IMR-90 (cell line): ENCODE data around the gene AMBP. TPM values are rescaled to one million over a fixed set of nuclear protein-coding genes. Genes with fewer than 3 reads are reported as not detected.
A peak's percentile ranks its signal among the peaks of the same experiment; 100 is the strongest.

ENCODE experiments used
- ATAC-seq: fragments of 200-7000 bp; cut with Tn5 transposase; 2 replicates; pipeline ENCODE4 v1.9.1; 2020; ENCODE audit warnings: low read depth, mild to moderate bottlenecking, moderate library complexity
- BruUV-seq: library from RNA; stranded (reverse); fragments of 400-500 nt; replicated peaks from 2 replicates; lab custom pipeline; 2021; lab: Mats Ljungman, UMichigan
- CTCF ChIA-PET: fragments of 300-600 bp; formaldehyde crosslinking; extraction: SDS; loops from one replicate; lab custom pipeline; 2021; ENCODE audit warnings: antibody characterized with exemption; lab: Yijun Ruan, JAX
- POLR2A ChIA-PET: fragments of 300-600 bp; sonication (Branson Sonifier 250); formaldehyde crosslinking; loops from one replicate; lab custom pipeline; 2022; ENCODE audit warnings: antibody characterized with exemption; ENCODE audit not compliant: unreplicated experiment; lab: Charles Lee
- DNase-seq: peaks from one replicate; pipeline ENCODE4 v3.0.0; 2013
- H2AFZ ChIP-seq: replicated peaks from 2 replicates; pipeline ENCODE3; 2013; ENCODE audit warnings: low read length, mild to moderate bottlenecking; ENCODE audit not compliant: poor library complexity
- H2AK5ac ChIP-seq: 2 replicates; pipeline ENCODE4 v1.6.1; 2013; ENCODE audit warnings: low read depth, low read length, inconsistent platforms
- H2AK9ac ChIP-seq: replicated peaks from 2 replicates; pipeline ENCODE3; 2013; ENCODE audit warnings: mild to moderate bottlenecking, low read depth, low read length, moderate library complexity; ENCODE audit not compliant: poor library complexity
- H2BK120ac ChIP-seq: 2 replicates; pipeline ENCODE4 v1.6.1; 2013; ENCODE audit warnings: low read depth, low read length, inconsistent platforms
- H2BK15ac ChIP-seq: 3 replicates; pipeline ENCODE4 v1.6.1; 2013; ENCODE audit warnings: low read depth, low read length, inconsistent platforms
- H2BK20ac ChIP-seq: 2 replicates; pipeline ENCODE4 v1.6.1; 2013; ENCODE audit warnings: low read depth, mild to moderate bottlenecking, inconsistent platforms, low read length, moderate library complexity
- H2BK5ac ChIP-seq: 2 replicates; pipeline ENCODE4 v1.6.1; 2013; ENCODE audit warnings: mild to moderate bottlenecking, low read depth, low read length, inconsistent platforms; ENCODE audit not compliant: poor library complexity, severe bottlenecking
- H3K14ac ChIP-seq: replicated peaks from 2 replicates; pipeline ENCODE4 v1.6.1; 2013; ENCODE audit warnings: low read depth, low read length, inconsistent platforms
- H3K18ac ChIP-seq: 2 replicates; pipeline ENCODE4 v1.6.1; 2013; ENCODE audit warnings: low read depth, low read length, control low read depth
- H3K23ac ChIP-seq: 2 replicates; pipeline ENCODE4 v1.6.1; 2013; ENCODE audit warnings: low read depth, low read length, inconsistent platforms
- H3K27ac ChIP-seq: 2 replicates; pipeline ENCODE4 v1.5.1; 2013; ENCODE audit warnings: mild to moderate bottlenecking, control low read depth, low read length; ENCODE audit not compliant: insufficient read depth
- H3K27me3 ChIP-seq: 2 replicates; pipeline ENCODE4 v1.6.1; 2013; ENCODE audit warnings: low read length; ENCODE audit not compliant: control insufficient read depth, insufficient read depth
- H3K36me3 ChIP-seq: 2 replicates; pipeline ENCODE4 v1.6.1; 2013; ENCODE audit warnings: low read length, mixed read lengths; ENCODE audit not compliant: control insufficient read depth, insufficient read depth
- H3K4ac ChIP-seq: 2 replicates; pipeline ENCODE4 v1.6.1; 2013; ENCODE audit warnings: low read depth, low read length, inconsistent platforms
- H3K4me1 ChIP-seq: 2 replicates; pipeline ENCODE4 v1.6.1; 2013; ENCODE audit warnings: low read length, mixed read lengths; ENCODE audit not compliant: control insufficient read depth, insufficient read depth
- H3K4me2 ChIP-seq: 2 replicates; pipeline ENCODE4 v1.6.1; 2013; ENCODE audit warnings: low read depth, mild to moderate bottlenecking, control low read depth, low read length, moderate library complexity
- H3K4me3 ChIP-seq: 2 replicates; pipeline ENCODE4 v1.5.1; 2013; ENCODE audit warnings: low read depth, mild to moderate bottlenecking, control low read depth, low read length, moderate library complexity; ENCODE audit not compliant: insufficient read depth
- H3K56ac ChIP-seq: 2 replicates; pipeline ENCODE4 v1.6.1; 2013; ENCODE audit warnings: low read length, inconsistent platforms; ENCODE audit not compliant: insufficient read depth; ENCODE audit errors: extremely low read depth
- H3K79me1 ChIP-seq, 2 experiments: 2 replicates each; pipeline ENCODE4 v1.6.1; 2013; ENCODE audit warnings: low read length in 2 of 2, inconsistent platforms in 1 of 2, low read depth in 1 of 2
- H3K9ac ChIP-seq: 2 replicates; pipeline ENCODE4 v1.6.1; 2013; ENCODE audit warnings: low read depth, low read length, control low read depth
- H3K9me1 ChIP-seq: 2 replicates; pipeline ENCODE4 v1.6.1; 2013; ENCODE audit warnings: low read length, inconsistent platforms; ENCODE audit not compliant: insufficient read depth
- H3K9me3 ChIP-seq: 2 replicates; pipeline ENCODE4 v1.6.1; 2013; ENCODE audit warnings: low read length; ENCODE audit not compliant: control insufficient read depth, insufficient read depth
- H4K20me1 ChIP-seq: 2 replicates; pipeline ENCODE4 v1.6.1; 2013; ENCODE audit warnings: low read length, inconsistent platforms; ENCODE audit not compliant: insufficient read depth
- H4K5ac ChIP-seq: 2 replicates; pipeline ENCODE4 v1.6.1; 2013; ENCODE audit warnings: mild to moderate bottlenecking, low read depth, low read length, control low read depth
- H4K8ac ChIP-seq, 2 experiments: 2 replicates each; pipeline ENCODE4 v1.6.1; 2013; ENCODE audit warnings: low read depth in 2 of 2, low read length in 2 of 2, control low read depth in 1 of 2, inconsistent platforms in 1 of 2
- H4K91ac ChIP-seq: 2 replicates; pipeline ENCODE4 v1.6.1; 2013; ENCODE audit warnings: low read depth, low read length, inconsistent platforms; ENCODE audit not compliant: insufficient read depth
- CEBPB ChIP-seq: IDR thresholded peaks from 2 replicates; pipeline ENCODE4 v1.6.1; 2012; ENCODE audit warnings: low read depth, low read length, improper control_type of control experiment
- RCOR1 ChIP-seq: IDR thresholded peaks from 2 replicates; pipeline ENCODE4 v1.6.1; 2012; ENCODE audit warnings: mild to moderate bottlenecking, low read length, improper control_type of control experiment; ENCODE audit not compliant: insufficient replicate concordance
- RFX5 ChIP-seq: IDR thresholded peaks from 2 replicates; pipeline ENCODE4 v1.8.0; 2012; ENCODE audit warnings: low read depth, mild to moderate bottlenecking, low read length, moderate library complexity
- WGBS, 2 experiments: methylation state at CpG; one replicate each; pipeline versions ENCODE4 v1.1.5 to v1.1.7; 2013; ENCODE audit warnings: missing lambda C conversion rate in 2 of 2; ENCODE audit not compliant: insufficient read length in 1 of 2; ENCODE audit errors: extremely low coverage in 2 of 2; 5-methylcytosine and 5-hydroxymethylcytosine counted together
- dilution Hi-C: fragments of 300-500 bp; cut with HindIII; formaldehyde crosslinking; loops from one replicate; pipeline ENCODE4 v1.14.3; 2018; ENCODE audit warnings: low sequenced_read_pairs; ENCODE audit not compliant: unreplicated experiment
- in situ Hi-C: fragments of 300-500 bp; cut with MboI; formaldehyde crosslinking; loops from 3 replicates; pipeline ENCODE4 v1.14.3; 2019; ENCODE audit warnings: low sequenced_read_pairs, inconsistent platforms, mixed read lengths
- intact Hi-C: fragments of 100-400 bp; cut with micrococcal nuclease; formaldehyde crosslinking; loops from 2 replicates; pipeline ENCODE4 v1.10.0; 2022
- polyA plus RNA-seq, 3 experiments: library from polyadenylated mRNA; depleted of rRNA; stranded (reverse); fragments of >200 nt; gene quantifications; 2 replicates each; pipeline ENCODE4 v1.2.3, GENCODE V29; 2012; ENCODE audit warnings: low replicate concordance in 1 of 3
- total RNA-seq: library from RNA; depleted of rRNA; stranded (reverse); fragments of >200 nt; gene quantifications from 2 replicates; pipeline ENCODE4 v1.2.3, GENCODE V29; 2012

AMBP gene
- total and polyA plus RNA-seq, 2 of the 4 experiments (the other 2 are of a cell fraction) = not detected

DNA sequence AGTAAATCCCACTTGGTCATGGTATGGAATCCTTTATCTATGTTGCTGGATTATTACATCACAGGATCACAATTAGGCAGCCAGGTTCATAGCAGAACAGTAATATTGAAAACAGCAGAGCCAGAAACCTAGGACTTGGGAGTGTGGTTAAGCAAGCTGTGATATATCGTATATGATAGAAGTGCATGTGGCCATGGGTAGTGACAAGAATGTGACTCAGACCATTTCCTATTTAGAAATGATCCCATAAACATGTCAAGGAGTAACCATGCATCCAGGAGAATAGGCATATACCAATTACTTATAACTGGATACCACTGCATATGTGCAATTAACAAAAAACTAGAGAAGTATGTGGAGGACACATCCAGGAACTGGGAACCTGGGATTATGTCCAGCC lies 31.2 kb downstream of the AMBP start:
- dilution Hi-C loops = no loop called here
- Histone ChIP-seq H3K14ac (no peak overlapping the region), H3K79me1 (peaks cover 0 to 13% of the 10 kb centered on the region in 2 experiments; a peak in 2 of 4 replicates), H3K27me3 (no peaks in the 10 kb centered on the region), H2BK20ac (no peak overlapping the region), H3K4ac (no peak overlapping the region), H3K36me3 (peaks cover 36% of the 10 kb centered on the region), H2AK9ac (no peak overlapping the region), H2BK120ac (no peak overlapping the region), H2AK5ac (no peak overlapping the region), H3K23ac (no peak overlapping the region), H2BK5ac (no peak overlapping the region), H3K56ac (no peak overlapping the region), H4K20me1 (peaks cover 3% of the 10 kb centered on the region; the same call in 1 of the 2 replicates), H3K4me2 (no peak overlapping the region), H3K4me1 (no peaks in the 10 kb centered on the region), H3K9me3 (no peaks in the 10 kb centered on the region), H3K9ac (no peak overlapping the region), H2AFZ (no peak overlapping the region), H3K4me3 (no peak overlapping the region), H4K5ac (no peak overlapping the region), H3K18ac (no peak overlapping the region), H3K27ac (no peak overlapping the region), H4K91ac (no peak overlapping the region), H4K8ac (no peak overlapping the region), H2BK15ac (no peak overlapping the region), H3K9me1 (peaks cover 10% of the 10 kb centered on the region)
- ATAC-seq (peak; percentile 56), DNase-seq (peak; percentile 52)
- CTCF ChIA-PET = no interaction called here
- in situ Hi-C loops = no loop called here
- intact Hi-C loops = no loop called here
- TF ChIP-seq RCOR1 = no peak
- peak; percentile 20; the same call in 1 of the 2 replicates for TF ChIP-seq CEBPB
- TF ChIP-seq RFX5 = no peak
- WGBS, 2 experiments = no CpG with 5 or more reads among the region's 1 CpG
- no TSS peak for BruUV-seq
- POLR2A ChIA-PET = no interaction called here
